CD1c-positive myeloid dendritic cell (primary cell): ENCODE results near the gene CARD19.
A peak's percentile ranks its signal among the peaks of the same experiment; 100 is the strongest.
"Not testable (repeated sequence)": the region's sequence is repeated elsewhere in the genome, so short reads cannot be mapped to it uniquely, and the experiment has no call there.

Source experiments
- DNase-seq: peaks from one replicate; pipeline ENCODE4 v3.0.0-alpha.2; 2016; ENCODE audit errors: extremely low spot score

The CARD19 gene

DNA sequence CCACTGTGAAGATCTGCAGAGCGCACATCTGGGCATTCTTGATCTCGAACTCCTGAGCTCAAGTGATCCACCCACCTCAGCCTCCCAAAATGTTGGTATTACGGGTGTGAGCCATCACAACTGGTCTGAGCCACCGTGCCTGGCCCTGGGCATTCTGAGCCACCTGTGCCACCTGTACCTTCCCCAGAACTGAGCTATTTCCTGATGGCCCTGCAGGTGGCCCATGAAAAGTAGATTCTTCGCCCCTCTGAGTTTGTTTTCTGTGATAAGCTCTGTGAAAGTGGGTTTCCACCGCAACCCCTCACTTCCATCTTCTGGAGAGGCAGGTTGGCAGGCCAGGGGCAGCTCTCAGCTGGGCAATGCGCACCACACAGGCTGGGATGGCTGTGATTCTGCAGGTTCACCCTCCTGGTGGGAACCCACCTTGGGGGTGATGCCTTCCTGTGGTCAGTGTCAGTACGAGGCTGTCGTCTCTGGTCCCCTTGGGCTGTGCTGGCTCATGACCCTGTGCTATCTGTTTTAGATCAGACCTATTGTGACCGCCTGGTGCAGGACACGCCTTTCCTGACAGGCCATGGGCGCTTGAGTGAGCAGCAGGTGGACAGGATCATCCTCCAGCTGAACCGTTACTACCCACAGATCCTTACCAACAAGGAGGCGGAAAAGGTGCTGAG is 11.3 kb downstream of the CARD19 start:
- DNase-seq: no peak

DNA sequence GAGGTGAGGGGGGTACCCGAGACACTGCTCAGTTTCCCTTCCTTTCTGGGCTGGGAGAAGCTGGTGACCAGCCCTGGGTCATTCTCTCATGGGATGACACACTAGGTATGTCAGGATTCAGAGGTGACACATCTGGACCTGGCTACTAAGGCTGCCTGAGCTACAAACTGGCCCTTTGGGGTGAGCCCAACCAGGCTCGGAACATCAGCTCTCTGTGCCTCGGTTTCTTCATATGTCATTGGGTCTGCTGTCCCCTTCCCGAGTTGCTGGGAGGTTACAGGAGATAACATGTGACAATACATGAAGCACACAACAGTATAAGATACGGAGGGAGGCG is 11.8 kb downstream of the CARD19 start:
- DNase-seq: no peak

DNA sequence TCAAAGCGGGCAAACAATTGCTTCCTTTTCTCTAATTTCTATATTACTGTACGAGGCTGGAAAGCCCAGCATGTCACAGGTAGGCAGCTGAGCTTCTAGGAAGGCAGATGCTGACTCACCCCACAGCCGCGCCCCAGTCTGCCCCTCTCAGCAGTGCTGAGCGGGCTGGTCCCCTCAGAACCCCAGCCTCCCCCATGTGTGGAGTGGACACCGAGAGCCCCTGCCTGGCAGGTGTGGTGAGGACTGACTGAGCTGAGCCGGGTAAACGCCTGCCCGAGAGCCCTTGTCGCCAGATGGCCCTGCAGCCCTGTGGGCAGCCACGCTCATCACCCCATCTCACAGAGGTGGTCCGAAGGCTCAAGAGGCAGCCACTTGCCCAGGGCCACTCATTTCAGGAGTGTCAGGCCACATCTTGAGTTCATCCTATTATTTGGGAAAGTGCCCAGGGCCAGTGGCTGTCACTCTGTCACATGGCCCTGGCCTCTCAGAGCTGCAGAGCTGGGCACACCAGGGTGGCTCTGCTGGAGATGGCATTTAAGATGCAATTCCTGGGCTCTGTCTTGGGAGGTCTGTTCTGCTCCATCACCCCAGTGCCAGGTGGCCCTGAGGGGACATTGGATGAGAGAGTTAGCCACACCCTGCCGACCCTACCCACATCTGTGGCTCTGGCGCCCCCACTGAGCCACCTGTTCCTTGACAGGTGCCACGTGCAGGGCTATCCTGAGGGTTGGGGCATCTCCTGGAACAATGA is 12.4 kb downstream of the CARD19 start:
- peak; percentile 54 for DNase-seq

DNA sequence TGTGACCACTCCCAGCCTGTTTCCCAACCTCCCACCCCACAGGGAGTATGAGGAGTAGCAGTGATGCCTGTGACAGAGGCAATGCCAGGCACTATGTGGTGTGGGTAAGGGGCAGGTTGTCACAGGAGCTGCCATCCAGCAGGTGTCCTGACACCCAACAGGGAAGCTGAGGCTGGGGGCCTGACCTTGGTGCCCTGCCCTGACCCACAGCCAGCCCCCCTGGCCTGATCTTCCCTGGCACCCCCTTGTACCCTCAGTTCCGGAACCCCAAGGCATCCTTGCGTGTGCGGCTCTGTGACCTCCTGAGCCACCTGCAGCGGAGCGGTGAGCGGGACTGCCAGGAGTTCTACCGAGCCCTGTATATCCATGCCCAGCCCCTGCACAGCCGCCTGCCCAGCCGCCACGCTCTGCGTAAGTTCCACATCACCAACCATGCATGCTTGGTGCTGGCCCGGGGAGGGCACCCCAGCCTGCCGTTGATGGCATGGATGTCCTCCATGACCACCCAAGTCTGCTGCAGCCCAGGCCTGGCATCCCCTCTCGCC is 14.4 kb downstream of the CARD19 start:
- DNase-seq: no peak

DNA sequence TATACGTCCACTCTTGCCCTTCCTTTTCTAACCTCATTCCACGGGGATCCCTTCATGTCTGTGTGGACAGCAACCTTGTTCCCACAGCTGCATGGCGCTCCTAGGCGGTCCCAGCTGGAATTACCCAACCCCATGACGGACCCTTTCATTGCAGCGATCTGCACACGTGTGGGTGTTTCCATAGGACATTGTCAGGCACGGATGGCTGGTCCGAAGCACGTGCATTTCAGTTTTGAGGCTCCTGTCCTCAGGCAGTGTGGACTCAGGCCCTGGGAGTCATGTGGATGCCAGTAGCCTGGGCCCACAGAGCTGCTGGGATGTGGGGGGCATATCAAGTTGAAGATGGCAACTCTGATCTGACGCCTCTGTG is 15.0 kb downstream of the CARD19 start:
- DNase-seq: no peak

DNA sequence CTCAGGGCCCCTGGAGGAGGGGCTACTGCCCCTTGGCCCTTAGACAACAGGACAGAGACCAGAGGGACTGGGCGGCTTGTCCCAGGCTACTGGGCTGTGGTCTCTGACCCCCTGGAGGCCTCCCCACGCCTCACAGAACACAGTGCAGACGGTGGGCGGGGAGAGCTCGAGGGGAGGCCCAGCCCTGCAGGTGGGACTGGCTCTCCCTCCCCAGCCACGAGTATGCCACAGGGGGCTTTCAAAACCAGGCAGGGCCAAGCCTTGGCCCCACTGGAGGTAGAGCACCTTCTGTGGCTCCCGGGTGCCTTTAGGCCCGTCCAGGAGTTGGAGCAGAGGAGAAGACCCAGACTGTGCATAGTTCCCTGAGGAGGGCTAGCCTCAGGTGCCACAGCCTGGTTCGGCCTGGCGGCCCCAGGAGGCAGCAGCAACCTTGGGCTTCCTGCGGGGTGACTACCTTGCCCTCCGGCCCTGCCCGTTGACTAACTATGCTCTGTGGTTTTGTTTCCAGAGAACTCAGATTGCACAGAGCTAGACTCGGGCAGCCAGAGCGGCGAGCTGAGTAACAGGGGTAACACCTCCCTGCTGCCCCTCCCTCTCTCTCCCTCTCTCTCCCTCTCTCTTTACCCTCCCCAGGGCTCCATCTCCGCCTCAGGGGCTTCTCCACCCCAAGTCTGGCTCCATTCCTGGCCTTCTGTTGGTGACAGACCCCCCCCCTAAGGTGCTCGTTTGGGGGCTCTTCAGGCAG is 15.5 kb downstream of the CARD19 start:
- peak; percentile 83 for DNase-seq

DNA sequence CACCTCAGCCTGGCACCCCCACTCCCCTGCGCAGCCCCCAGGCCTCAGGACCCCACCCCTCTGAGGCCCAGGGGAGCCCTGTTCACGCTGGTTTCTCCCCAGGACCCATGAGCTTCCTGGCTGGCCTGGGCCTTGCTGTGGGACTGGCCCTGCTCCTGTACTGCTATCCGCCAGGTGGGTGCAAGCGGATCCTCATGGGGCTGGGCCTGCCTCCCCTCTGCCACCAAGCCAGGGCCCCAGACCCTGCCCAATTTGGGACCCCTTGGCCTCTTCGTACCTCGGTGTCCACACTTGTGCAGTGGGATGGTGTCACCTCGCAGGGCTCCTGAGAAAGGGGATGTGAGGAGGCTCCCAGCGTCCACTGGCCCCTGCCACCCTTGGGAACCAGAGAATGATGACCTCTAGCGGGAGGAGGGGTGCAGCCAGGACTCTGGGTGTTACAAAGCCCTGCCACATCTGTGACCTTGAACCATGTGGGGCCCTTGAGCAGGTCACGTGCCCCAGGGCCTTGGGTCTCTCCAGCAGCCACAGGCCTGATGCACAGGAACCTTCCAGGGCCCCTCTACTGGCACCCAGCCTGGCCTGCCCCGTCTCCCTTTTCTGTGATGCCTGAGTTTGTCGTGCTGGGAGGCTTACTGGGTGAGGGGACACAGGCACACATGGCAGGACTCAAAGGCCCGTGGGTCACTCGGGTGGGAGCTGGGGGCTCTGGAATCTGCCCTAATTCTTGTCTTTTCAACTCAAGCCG is 16.3 kb downstream of the CARD19 start:
- peak; percentile 78 for DNase-seq

DNA sequence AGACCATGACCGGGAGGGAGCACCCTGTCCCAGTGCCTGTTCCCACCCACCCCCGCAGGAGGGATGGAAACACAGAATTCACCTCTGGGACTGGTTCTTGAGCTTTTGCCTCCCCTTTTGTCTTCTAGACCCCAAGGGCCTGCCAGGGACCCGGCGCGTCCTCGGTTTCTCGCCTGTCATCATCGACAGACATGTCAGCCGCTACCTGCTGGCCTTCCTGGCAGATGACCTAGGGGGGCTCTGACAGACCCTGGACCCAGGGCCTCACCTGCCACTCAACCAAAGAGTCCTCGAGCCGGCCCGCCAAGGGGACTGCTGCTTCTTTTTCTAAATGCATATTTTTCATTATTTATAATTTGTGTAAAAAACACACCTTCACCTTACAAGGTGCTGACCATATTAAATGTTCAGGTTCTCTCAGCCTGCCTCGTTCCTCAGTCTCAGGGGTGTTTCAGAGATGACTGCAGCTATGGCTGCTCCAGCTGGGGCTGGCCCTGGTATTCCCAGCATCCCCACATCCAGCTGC is 16.9 kb downstream of the CARD19 start:
- DNase-seq: no peak

DNA sequence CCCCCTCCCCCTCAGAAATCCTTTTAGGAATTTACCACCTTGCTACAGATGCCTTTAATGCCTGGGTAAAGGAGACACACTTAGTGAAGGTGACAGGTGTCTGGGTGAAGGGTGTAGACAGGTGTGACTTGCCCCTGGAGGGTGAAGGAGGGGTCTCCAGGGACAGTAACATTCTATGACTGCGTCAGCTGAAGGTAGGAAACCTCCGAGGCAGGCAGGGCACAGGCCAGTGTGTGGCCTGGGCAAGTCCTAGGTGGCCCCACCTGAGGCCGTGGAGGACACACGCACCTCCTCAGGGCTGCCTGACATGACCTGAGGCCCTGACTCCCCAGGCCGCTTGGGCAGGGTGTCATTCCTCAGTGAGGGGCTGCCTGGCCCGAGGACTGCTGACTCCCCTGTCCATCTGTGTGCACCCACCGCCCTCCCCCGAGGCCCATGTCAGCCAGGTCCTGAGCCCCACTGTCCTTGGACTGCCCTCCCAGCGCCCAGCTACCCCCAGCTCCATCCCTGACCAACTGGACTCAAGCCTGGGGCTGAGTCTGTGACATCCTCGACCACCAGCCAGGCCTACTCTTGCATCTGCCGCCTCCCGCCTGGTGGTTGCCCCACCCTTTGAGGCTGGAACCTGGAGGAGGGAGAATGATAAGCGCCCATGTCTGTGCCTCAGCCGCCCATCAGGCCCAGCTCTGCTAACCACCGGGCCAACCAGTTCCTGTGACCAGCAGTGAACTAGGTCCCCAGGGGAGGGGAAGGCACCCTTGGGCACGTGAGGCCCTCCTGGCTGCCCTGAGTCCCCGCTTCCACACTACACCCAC is 18.4 kb downstream of the CARD19 start:
- DNase-seq: peak; percentile 33

DNA sequence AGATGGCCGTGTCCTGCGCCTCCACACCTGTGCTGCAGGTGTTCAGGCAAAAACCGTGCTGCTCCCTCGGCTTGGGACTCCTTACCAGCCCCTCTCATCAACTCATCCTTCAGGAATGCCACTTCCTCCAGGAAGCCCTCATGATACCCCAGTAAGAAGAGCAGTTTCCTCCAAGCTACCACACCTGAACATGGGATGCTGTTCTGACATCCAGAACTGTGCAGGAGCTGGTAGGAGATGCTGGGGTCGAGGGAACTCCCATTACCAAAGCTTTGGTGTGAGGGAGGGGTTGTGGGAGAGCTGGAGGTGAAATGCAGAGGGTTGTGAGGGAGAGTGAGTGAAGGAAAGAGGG is 18.9 kb downstream of the CARD19 start:
- no peak for DNase-seq

DNA sequence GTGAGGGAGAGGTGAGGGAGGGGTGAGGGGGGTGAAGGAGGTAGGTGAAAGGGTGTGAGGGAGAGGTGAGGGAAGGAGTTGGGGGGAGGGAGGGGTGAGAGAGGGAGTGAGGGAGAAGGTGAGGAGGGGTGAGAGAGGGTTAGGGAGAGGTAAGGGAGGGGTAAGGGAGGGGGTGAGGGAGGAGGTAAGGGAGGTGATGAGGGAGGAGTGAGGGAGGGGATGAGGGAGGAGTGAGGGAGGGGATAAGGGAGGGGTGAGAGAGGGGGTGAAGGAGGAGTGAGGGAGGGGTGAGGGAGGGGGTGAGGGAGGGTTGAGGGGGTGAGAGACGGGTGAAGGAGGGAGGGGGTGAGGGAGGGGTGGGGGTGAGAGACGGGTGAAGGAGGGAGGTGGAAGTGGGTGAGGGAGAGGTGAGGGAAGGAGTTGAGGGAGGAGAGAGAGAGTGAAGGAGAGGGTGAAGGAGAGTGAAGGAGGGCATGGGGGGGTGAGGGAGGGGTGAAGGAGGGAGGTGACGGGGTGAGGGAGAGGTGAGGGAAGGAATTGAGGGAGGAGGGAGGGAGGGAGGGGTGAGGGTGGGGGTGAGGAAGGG is 19.6 kb downstream of the CARD19 start:
- DNase-seq: no peak

DNA sequence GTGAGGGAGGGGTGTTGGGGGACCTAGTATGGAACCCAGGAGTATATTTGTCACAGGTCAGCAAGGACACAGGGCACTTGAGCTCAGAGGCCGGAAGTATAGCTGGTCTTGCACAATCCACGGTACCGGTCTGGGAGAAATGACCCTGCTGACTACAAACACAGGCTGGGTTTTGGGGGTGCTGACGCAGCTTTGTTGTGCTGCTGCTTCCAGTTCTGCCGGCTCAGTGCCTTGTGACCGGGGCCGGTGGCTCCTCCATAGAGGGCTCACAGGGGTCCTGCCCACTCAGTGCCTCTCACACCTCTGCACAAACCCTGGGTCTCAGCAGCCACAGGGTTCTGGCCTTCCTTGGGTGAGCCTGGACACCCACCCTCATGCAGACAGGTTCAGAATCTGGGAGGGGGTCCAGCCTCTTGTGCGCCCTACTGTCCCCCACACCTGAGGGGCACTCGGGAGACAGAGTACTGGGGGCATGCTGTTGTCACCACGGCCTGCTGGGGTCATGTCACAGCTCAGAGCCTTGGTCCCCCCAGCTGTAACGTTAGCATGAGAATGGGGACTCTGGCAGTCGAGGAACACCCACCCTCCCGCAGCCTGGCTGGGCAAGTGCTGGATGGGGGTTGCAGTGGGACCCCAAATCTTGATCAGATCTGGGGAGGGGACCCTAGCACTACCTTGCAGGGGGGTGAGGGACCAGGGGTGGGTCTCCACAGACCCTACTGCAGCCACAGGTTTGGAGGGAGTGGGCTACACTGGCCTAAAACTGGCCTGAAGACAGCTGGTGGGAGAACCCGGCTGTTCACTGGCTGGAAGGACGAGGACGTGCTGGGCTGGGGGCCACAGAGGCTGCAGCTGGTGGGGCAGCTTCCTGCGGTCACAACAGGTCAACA is 20.3 kb downstream of the CARD19 start:
- DNase-seq: peak; percentile 92

DNA sequence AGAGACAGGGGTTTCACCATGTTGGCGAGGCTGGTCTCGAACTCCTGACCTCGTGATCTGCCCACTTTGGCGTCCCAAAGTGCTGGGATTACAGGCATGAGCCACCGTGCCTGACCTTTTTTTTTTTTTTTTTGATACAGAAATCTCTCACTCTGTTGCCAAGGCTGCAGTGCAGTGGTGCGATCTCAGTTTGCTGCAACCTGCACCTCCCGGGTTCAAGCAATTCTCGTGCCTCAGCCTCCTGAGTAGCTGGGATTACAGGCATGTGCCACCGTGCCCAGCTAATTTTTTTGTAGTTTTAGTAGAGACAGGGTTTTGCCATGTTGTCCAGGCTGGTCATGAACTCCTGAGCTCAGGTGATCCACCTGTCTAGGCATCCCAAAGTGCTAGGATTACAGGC is 21.5 kb downstream of the CARD19 start:
- DNase-seq: not testable (repeated sequence)

DNA sequence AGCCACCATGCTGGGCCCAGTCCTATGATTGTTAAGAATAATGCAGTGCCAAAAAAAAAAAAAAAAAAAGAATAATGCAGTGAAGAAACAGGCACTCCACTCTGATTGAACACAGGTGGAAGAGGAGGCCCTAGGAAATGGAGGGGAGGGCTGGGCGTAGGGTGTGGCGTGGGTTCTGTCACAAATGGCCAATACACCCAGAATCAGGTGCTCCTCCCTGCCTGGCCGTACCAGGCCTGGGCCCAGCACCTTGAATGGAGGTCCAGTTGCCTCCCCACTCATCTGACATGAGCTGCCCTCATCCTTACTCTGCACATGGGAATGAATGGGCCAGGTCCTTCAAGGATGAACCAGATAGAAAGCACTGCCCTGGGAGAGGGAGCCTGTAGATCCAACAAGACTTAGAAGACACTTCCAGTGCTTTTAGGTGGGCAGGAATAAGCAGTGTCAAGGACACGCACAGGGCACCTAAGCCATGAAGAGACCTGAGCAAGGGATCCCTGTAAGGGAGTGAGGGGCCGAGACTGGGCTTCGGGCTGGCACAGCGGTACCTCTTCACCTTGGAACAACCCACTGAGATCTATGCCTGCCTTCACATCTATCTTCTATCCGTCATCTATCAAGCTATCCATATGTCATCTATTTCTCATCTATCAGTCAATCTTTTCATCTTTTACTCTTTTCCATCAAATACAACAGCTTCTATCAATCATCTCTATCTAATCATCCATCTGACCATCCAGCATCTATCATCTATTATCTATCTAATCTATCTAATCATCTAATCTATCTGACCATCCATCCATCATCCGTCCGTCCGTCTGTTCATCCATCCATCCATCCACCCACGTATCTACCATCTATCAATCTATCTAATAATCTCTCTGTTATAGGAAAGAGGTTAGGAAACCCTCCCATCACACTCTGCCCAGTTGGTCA is 22.2 kb downstream of the CARD19 start:
- no peak for DNase-seq

DNA sequence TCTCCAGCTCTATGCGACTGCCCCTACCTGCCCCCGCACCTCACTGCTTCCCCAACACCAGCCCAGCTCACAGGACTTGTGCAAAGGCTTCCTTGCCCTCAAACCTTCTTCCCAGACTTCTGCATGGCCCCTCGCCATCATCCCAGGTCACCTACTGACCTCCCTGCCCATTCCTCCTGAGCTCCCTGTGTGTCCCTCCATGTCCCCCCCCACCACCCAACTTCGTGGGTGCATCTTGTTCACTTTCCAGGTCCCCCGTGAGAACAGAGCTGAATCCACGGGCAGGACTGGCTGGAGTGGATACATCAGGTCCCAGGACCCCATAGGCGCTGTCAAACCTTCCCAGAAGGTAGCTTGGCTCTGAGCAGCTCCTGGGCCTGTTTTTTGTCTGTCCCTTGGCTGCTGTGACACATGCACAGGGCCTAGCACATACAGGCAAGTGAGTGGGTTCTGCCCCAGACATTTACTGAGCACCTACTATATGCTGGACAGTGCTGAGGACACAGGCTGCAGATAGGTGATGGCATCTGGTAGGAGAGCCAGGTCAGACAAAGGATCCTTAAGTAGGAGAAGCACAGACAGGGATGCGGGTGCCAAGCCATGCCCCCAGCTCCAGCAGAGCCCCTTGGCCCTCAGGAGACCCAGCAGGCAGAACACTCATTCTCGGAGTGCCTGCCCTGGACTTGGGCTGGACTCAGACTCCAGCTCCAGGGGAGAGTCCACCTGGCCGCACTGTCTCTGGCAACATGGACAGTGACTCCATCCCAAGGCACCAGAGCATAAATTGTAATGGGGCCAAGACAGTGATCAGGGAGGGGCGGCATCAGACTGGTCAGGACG is 23.1 kb downstream of the CARD19 start:
- no peak for DNase-seq

DNA sequence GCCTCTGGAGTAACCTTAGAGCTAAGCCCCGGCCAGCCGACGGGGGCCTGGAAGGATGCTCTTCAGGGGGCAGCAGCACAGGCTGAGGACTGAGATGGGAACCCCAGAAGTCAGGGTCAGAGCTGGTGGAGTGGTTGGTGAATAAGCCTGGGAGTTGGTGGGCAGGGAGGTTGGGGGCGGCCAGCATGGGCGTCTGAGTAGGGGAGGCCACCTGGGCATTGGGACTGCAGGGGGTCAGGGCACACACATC is 23.6 kb downstream of the CARD19 start:
- DNase-seq: no peak

DNA sequence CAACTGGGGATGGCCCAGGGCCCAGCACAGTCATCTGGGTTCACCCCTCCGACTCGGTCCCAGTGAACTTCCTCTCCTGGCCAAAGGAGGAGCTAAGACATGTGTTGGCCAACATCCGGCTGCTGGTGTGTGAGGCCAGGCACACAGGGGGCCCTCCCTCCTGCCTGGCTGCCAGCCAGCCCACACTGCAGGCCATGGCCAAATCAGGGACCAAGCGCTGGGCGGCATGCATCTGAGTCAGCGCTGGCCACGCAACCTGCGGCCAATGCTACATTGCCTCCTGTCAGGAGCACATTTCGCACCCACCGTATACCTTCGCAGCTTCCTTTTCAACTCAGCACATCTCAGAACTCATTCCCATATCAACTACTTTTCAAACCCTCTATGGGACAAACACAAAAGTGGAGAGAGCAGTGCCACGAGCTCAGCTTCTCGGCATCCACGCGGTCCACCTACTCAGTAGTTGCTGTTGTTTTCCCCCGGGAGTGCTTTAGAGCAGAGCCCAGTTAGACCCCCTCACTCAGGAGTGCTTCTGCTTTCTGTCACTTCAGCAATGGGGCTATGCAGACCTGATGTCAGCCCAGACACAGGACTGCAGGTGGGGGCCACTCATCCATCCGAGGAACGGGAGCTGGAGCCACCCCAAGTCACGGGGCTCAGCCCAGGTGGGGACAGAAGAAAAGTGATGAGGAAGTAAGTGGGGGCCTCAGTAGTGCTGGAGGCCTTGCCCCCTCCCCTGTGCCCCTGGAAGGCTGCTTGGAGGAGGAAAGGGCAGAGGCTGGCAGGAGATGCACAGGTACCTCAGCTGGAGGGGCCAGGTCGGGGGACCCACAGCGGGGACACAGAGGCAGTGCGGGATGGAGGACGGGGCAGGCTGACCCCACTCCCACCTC is 24.2 kb downstream of the CARD19 start:
- peak; percentile 97 for DNase-seq
